Spleen (tissue), 7 donors: Measurements from ENCODE around the gene NAT10.

ENCODE experiments used
- CTCF ChIP-seq, 11 experiments: fragments of 200-600 bp in 7 of 11; fragments of 450-650 bp in 4 of 11; sonication (generic) in 4 of 11; IDR thresholded peaks in 8 of 11; conservative IDR thresholded peaks in 3 of 11; 1 replicate in 7 of 11; 2 replicates in 4 of 11; pipeline versions ENCODE4 v1.4.0 to v1.8.0; 2016 to 2021; ENCODE audit warnings: antibody characterized with exemption in 11 of 11, inconsistent platforms in 4 of 11, mild to moderate bottlenecking in 1 of 11
- POLR2A ChIP-seq, 3 donors: fragments of 450-650 bp; IDR thresholded peaks; one replicate each; pipeline ENCODE4 v1.5.1; 2017; ENCODE audit warnings: antibody characterized with exemption in 3 of 3, mild to moderate bottlenecking in 1 of 3
- POLR2AphosphoS5 ChIP-seq, 3 donors: sonication (generic); formaldehyde crosslinking; IDR thresholded peaks; one replicate each; pipeline ENCODE4 v1.5.1; 2017; ENCODE audit warnings: antibody characterized with exemption in 3 of 3
- donor health status: DM: no; HTN: no; CAD: no; lungs with moderate emphysema.
- donor health status: DM: no; HTN: no; CAD: no.
- donor health status: DM: no; HTN: no; CAD: no.

GRCh38 chr11:34056672-34057071 lies 48.8 kb upstream of the NAT10 start:
- TF ChIP-seq CTCF (IDR thresholded peaks at IDR 0.05 in 8 of 11, conservative IDR thresholded peaks at IDR 0.05 in 3 of 11) (no peak), POLR2A (IDR thresholded peaks at IDR 0.05) (no peak), POLR2AphosphoS5 (IDR thresholded peaks at IDR 0.05) (no peak)
